Keratinocyte (primary cell): Measurements from ENCODE around the gene FGF19. TPM values are rescaled to one million over a fixed set of nuclear protein-coding genes. Genes with fewer than 3 reads are reported as not detected.

ENCODE experiments used
- DNase-seq: peaks from one replicate; pipeline ENCODE4 v3.0.0-alpha.2; 2011; ENCODE audit warnings: low read depth, missing footprints, low spot score
- FAIRE-seq: peaks from 2 replicates; lab custom pipeline; 2011; peaks lifted over from hg19 to GRCh38; lab: Jason Lieb, UNC
- H2AFZ ChIP-seq: 2 replicates; pipeline ENCODE4 v1.6.0; 2012; ENCODE audit warnings: low read length, control low read depth, inconsistent platforms; ENCODE audit not compliant: control insufficient read depth
- H3K27ac ChIP-seq: 2 replicates; pipeline ENCODE4 v1.5.1; 2011; ENCODE audit warnings: low read length; ENCODE audit not compliant: control insufficient read depth, insufficient read depth
- H3K27me3 ChIP-seq: 3 replicates; pipeline ENCODE4 v1.6.0; 2011; ENCODE audit warnings: low read length; ENCODE audit not compliant: control insufficient read depth, insufficient read depth; ENCODE audit errors: extremely low read depth
- H3K36me3 ChIP-seq, 2 experiments: 2 replicates in 1 of 2; 3 replicates in 1 of 2; pipeline ENCODE4 v1.5.1; 2011; ENCODE audit warnings: low read length in 2 of 2, mild to moderate bottlenecking in 1 of 2; ENCODE audit not compliant: control insufficient read depth in 2 of 2, insufficient read depth in 2 of 2; ENCODE audit errors: extremely low read depth in 1 of 2
- H3K4me1 ChIP-seq: 3 replicates; pipeline ENCODE4 v1.5.1; 2011; ENCODE audit warnings: low read length; ENCODE audit not compliant: control insufficient read depth, insufficient read depth; ENCODE audit errors: extremely low read depth
- H3K4me2 ChIP-seq: 3 replicates; pipeline ENCODE4 v1.6.0; 2011; ENCODE audit warnings: low read depth, low read length; ENCODE audit not compliant: control insufficient read depth, insufficient read depth; ENCODE audit errors: extremely low read depth
- H3K4me3 ChIP-seq, 3 experiments: fragments of 200-600 bp in 1 of 3; sonication (generic) in 1 of 3; 2 replicates in 2 of 3; 3 replicates in 1 of 3; pipeline ENCODE4 v1.5.1; 2011 to 2016; ENCODE audit warnings: low read length in 3 of 3, mild to moderate bottlenecking in 3 of 3, control low read depth in 2 of 3, inconsistent platforms in 1 of 3, low read depth in 1 of 3, mixed read lengths in 1 of 3, mixed run types in 1 of 3, moderate library complexity in 1 of 3; ENCODE audit not compliant: control insufficient read depth in 2 of 3, insufficient read depth in 2 of 3; ENCODE audit errors: extremely low read depth in 1 of 3
- H3K79me2 ChIP-seq: 2 replicates; pipeline ENCODE4 v1.6.0; 2012; ENCODE audit warnings: low read length; ENCODE audit not compliant: control insufficient read depth, insufficient read depth
- H3K9ac ChIP-seq: 3 replicates; pipeline ENCODE4 v1.6.0; 2011; ENCODE audit warnings: low read length; ENCODE audit not compliant: control insufficient read depth, insufficient read depth; ENCODE audit errors: extremely low read depth
- H3K9me1 ChIP-seq: 3 replicates; pipeline ENCODE4 v1.6.0; 2011; ENCODE audit warnings: low read length; ENCODE audit not compliant: control insufficient read depth, insufficient read depth; ENCODE audit errors: extremely low read depth
- H3K9me3 ChIP-seq: 2 replicates; pipeline ENCODE4 v1.5.1; 2012; ENCODE audit warnings: low read depth, low read length; ENCODE audit not compliant: control insufficient read depth
- H4K20me1 ChIP-seq: 3 replicates; pipeline ENCODE4 v1.6.0; 2011; ENCODE audit warnings: low read length; ENCODE audit not compliant: control insufficient read depth, insufficient read depth; ENCODE audit errors: extremely low read depth
- EZH2 ChIP-seq: IDR thresholded peaks from one replicate; pipeline ENCODE4 v1.6.1; 2012; ENCODE audit warnings: inconsistent platforms, mild to moderate bottlenecking, low read length, moderate library complexity
- dilution Hi-C: fragments of 300-500 bp; cut with MboI; formaldehyde crosslinking; loops from one replicate; pipeline ENCODE4 v1.7.0; 2020; ENCODE audit warnings: low sequenced_read_pairs; ENCODE audit not compliant: extremely low pct_ligation_motif_present
- polyA plus RNA-seq, 5 experiments: library from polyadenylated mRNA; depleted of rRNA in 3 of 5; stranded (reverse) in 3 of 5; stranded (forward) in 1 of 5; unstranded in 1 of 5; fragments of >200 nt; gene quantifications; 1 replicate in 1 of 5; 2 replicates in 3 of 5; 3 replicates in 1 of 5; pipeline versions ENCODE4 v1.2.1 to v1.2.3, GENCODE V29; 2011 to 2012; ENCODE audit warnings: missing spikeins in 2 of 5, low read depth in 1 of 5, low replicate concordance in 1 of 5
- TF ChIP-seq, protein P1 (sequence below), 3 experiments: IDR thresholded peaks in 1 of 3; conservative IDR thresholded peaks in 1 of 3; optimal IDR thresholded peaks in 1 of 3; 2 replicates in 2 of 3; 3 replicates in 1 of 3; pipeline versions ENCODE3 to v1.5.1; 2011; ENCODE audit warnings: low read length in 3 of 3, mild to moderate bottlenecking in 3 of 3, moderate library complexity in 2 of 3, control low read depth in 1 of 3, inconsistent platforms in 1 of 3; ENCODE audit not compliant: insufficient read depth in 2 of 3; ENCODE audit errors: extremely low read depth in 1 of 3

Gene FGF19
- polyA plus RNA-seq, 1 donor (not counting 4 experiments of a cell fraction or from before 2014, with no cell fraction given) = 0.08 TPM

DNA sequence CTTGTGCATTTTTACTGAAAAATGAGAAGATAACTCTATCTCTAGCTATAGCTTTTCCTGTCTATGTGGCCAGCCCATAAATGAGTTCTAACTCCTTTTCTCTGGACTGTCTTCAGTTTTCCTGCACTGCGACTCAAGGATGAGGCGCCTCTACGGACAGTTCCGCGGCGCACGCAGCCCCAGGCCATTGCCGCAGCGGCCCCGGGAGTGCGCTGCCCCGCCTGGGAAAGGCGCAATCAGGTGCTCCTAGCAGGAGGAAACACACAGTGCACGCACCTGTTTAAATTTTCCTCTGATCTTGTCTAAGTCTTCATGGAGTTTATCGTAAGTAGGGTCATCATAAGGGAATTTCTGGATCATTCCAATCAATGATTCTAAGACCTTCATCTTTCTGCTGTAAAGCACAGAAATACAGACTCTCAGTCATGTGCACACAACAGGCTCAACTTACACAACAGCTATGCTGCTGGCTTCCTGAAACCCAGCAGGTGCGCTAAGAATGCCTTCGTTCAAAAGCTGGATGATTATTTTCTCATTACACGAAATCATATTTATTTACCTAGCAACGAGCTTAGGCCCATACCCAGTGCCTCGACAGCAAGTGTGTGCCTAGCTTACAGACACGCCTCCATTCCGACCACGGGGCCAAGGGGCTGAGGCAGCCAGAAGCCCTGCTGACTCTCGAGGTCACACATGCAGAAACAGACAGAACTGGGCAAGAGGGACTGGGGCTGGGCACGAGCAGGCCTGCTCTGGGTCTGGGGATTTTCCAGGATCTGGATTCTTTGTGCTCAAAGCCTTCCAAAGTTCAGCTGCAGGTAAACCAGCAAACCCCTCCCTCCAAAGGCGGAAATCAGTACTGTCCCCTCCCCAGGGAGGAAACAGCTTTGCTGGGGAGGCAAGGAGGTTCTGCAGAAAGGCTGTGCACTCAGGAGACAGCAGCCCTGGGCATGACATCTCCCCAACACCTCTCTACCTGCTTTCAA is 35.9 kb downstream of the FGF19 start:
- no peak for TF ChIP-seq EZH2
- TF ChIP-seq, protein P1, sequence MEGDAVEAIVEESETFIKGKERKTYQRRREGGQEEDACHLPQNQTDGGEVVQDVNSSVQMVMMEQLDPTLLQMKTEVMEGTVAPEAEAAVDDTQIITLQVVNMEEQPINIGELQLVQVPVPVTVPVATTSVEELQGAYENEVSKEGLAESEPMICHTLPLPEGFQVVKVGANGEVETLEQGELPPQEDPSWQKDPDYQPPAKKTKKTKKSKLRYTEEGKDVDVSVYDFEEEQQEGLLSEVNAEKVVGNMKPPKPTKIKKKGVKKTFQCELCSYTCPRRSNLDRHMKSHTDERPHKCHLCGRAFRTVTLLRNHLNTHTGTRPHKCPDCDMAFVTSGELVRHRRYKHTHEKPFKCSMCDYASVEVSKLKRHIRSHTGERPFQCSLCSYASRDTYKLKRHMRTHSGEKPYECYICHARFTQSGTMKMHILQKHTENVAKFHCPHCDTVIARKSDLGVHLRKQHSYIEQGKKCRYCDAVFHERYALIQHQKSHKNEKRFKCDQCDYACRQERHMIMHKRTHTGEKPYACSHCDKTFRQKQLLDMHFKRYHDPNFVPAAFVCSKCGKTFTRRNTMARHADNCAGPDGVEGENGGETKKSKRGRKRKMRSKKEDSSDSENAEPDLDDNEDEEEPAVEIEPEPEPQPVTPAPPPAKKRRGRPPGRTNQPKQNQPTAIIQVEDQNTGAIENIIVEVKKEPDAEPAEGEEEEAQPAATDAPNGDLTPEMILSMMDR (optimal IDR thresholded peaks at IDR 0.05 in 1 of 3, IDR thresholded peaks at IDR 0.05 in 1 of 3, conservative IDR thresholded peaks at IDR 0.05 in 1 of 3; ENCODE audit: extremely low read depth in 1 of 3, insufficient read depth in 2 of 3, low read length in 3 of 3) = no peak

GRCh38 chr11:69666752-69667536 is 36.9 kb downstream of the FGF19 start:
- H3K9me1 ChIP-seq = no peaks in the 10 kb centered on the region
- DNase-seq = no peak
- peaks cover 21 to 33% of the 10 kb centered on the region in 2 experiments for H3K36me3 ChIP-seq
- peaks cover 11% of the 10 kb centered on the region for H3K4me1 ChIP-seq
- no peak for FAIRE-seq
- H3K4me2 ChIP-seq = no peak overlapping the region
- H3K27ac ChIP-seq = no peak overlapping the region
- H3K79me2 ChIP-seq = peaks cover 6% of the 10 kb centered on the region
- H3K9me3 ChIP-seq = no peaks in the 10 kb centered on the region
- peaks cover 6% of the 10 kb centered on the region for H4K20me1 ChIP-seq
- no peak overlapping the region for H3K9ac ChIP-seq
- dilution Hi-C loops = loop anchor here (10.0 kb wide), 1 partner anchor 552 kb away; no protein-coding TSS in a partner anchor
- TF ChIP-seq, protein P1 (optimal IDR thresholded peaks at IDR 0.05 in 1 of 3, IDR thresholded peaks at IDR 0.05 in 1 of 3, conservative IDR thresholded peaks at IDR 0.05 in 1 of 3; ENCODE audit: extremely low read depth in 1 of 3, insufficient read depth in 2 of 3, low read length in 3 of 3) = no peak
- no peak for TF ChIP-seq EZH2
- H2AFZ ChIP-seq = no peak overlapping the region
- no peak overlapping the region for H3K4me3 ChIP-seq
- no peaks in the 10 kb centered on the region for H3K27me3 ChIP-seq

More for the DNA sequence above, 35.9 kb downstream of the FGF19 start:
- H3K27ac ChIP-seq = no peak overlapping the region
- no peaks in the 10 kb centered on the region for H3K9me3 ChIP-seq
- peaks cover 9% of the 10 kb centered on the region for H3K79me2 ChIP-seq
- H4K20me1 ChIP-seq = peaks cover 6% of the 10 kb centered on the region
- FAIRE-seq (peak; percentile 26), DNase-seq (no peak)
- H3K4me1 ChIP-seq = peaks cover 11% of the 10 kb centered on the region
- H2AFZ ChIP-seq = no peak overlapping the region
- peak overlapping the region; percentile 30 for H3K4me2 ChIP-seq
- H3K9ac ChIP-seq = no peak overlapping the region
- dilution Hi-C loops = loop anchor here (10.0 kb wide), 1 partner anchor 553 kb away; no protein-coding TSS in a partner anchor
- no peaks in the 10 kb centered on the region for H3K9me1 ChIP-seq
- H3K4me3 ChIP-seq = no peak overlapping the region
- no peaks in the 10 kb centered on the region for H3K27me3 ChIP-seq
- peaks cover 23 to 37% of the 10 kb centered on the region in 2 experiments for H3K36me3 ChIP-seq
